H9 (cell line): ENCODE measurements around the gene OR52N5. TPM values are rescaled to one million over a fixed set of nuclear protein-coding genes. Genes with fewer than 3 reads are reported as not detected.

Source experiments
- DNase-seq: peaks from one replicate; pipeline ENCODE4 v3.0.0-alpha.2; 2017
- H2AFZ ChIP-seq: one replicate; pipeline ENCODE4 v1.6.1; 2013; ENCODE audit warnings: mild to moderate bottlenecking, low read length, control low read depth, moderate library complexity
- H2AK5ac ChIP-seq: 2 replicates; pipeline ENCODE4 v1.6.1; 2013; ENCODE audit warnings: low read length, control low read depth, mixed read lengths; ENCODE audit not compliant: insufficient read length
- H2BK120ac ChIP-seq: one replicate; pipeline ENCODE4 v1.6.1; 2013; ENCODE audit warnings: low read depth, mild to moderate bottlenecking, low read length, control low read depth, inconsistent platforms; ENCODE audit not compliant: poor library complexity, severe bottlenecking
- H2BK12ac ChIP-seq: 2 replicates; pipeline ENCODE4 v1.6.1; 2013; ENCODE audit warnings: low read length, control low read depth, mixed read lengths, low read depth; ENCODE audit not compliant: insufficient read length
- H2BK15ac ChIP-seq: 2 replicates; pipeline ENCODE4 v1.6.1; 2013; ENCODE audit warnings: low read depth, low read length, control low read depth
- H2BK20ac ChIP-seq: one replicate; pipeline ENCODE4 v1.6.1; 2013; ENCODE audit warnings: low read depth, mild to moderate bottlenecking, low read length, control low read depth, inconsistent platforms; ENCODE audit not compliant: poor library complexity, severe bottlenecking
- H2BK5ac ChIP-seq: 2 replicates; pipeline ENCODE4 v1.6.1; 2013; ENCODE audit warnings: low read length, control low read depth, mixed read lengths; ENCODE audit not compliant: insufficient read length
- H3K14ac ChIP-seq: 2 replicates; pipeline ENCODE4 v1.6.1; 2013; ENCODE audit warnings: low read length, control low read depth; ENCODE audit not compliant: insufficient read depth
- H3K18ac ChIP-seq: 2 replicates; pipeline ENCODE4 v1.6.1; 2013; ENCODE audit warnings: low read depth, mild to moderate bottlenecking, mixed read lengths, low read length, control low read depth; ENCODE audit not compliant: insufficient read length
- H3K23ac ChIP-seq: 2 replicates; pipeline ENCODE4 v1.6.1; 2013; ENCODE audit warnings: low read length, control low read depth, mixed read lengths, low read depth; ENCODE audit not compliant: insufficient read length
- H3K23me2 ChIP-seq: 2 replicates; pipeline ENCODE4 v1.6.1; 2013; ENCODE audit warnings: low read depth, mild to moderate bottlenecking, mixed read lengths, low read length, control low read depth; ENCODE audit not compliant: insufficient read length, poor library complexity, severe bottlenecking
- H3K27ac ChIP-seq: 2 replicates; pipeline ENCODE4 v1.5.1; 2013; ENCODE audit warnings: low read length, control low read depth, mixed read lengths, low read depth; ENCODE audit not compliant: insufficient read length
- H3K27me3 ChIP-seq: 2 replicates; pipeline ENCODE4 v1.6.1; 2013; ENCODE audit warnings: low read length, control low read depth, inconsistent platforms; ENCODE audit not compliant: insufficient read depth
- H3K4ac ChIP-seq: 2 replicates; pipeline ENCODE4 v1.6.1; 2013; ENCODE audit warnings: low read depth, mild to moderate bottlenecking, control low read depth, inconsistent platforms, low read length, moderate library complexity
- H3K4me1 ChIP-seq: 2 replicates; pipeline ENCODE4 v1.6.1; 2013; ENCODE audit warnings: low read length, control low read depth, inconsistent platforms; ENCODE audit not compliant: insufficient read depth
- H3K4me2 ChIP-seq: 2 replicates; pipeline ENCODE4 v1.6.1; 2013; ENCODE audit warnings: low read length, control low read depth, mixed read lengths; ENCODE audit not compliant: insufficient read length, insufficient read depth
- H3K56ac ChIP-seq: 2 replicates; pipeline ENCODE4 v1.6.1; 2013; ENCODE audit warnings: low read depth, mild to moderate bottlenecking, mixed read lengths, low read length, control low read depth; ENCODE audit not compliant: insufficient read length
- H3K79me1 ChIP-seq: 2 replicates; pipeline ENCODE4 v1.6.1; 2013; ENCODE audit warnings: low read depth, mild to moderate bottlenecking, moderate library complexity, low read length, control low read depth, inconsistent platforms; ENCODE audit not compliant: insufficient read depth, poor library complexity, severe bottlenecking
- H3K79me2 ChIP-seq: 2 replicates; pipeline ENCODE4 v1.6.1; 2013; ENCODE audit warnings: low read length, control low read depth, inconsistent platforms; ENCODE audit not compliant: insufficient read depth
- H3K9ac ChIP-seq: 2 replicates; pipeline ENCODE4 v1.6.1; 2013; ENCODE audit warnings: low read length, control low read depth, mixed read lengths; ENCODE audit not compliant: insufficient read length; ENCODE audit errors: extremely low read depth
- H3K9me3 ChIP-seq: one replicate; pipeline ENCODE4 v1.6.1; 2013; ENCODE audit warnings: low read depth, low read length, inconsistent platforms; ENCODE audit not compliant: control insufficient read depth
- H3T11ph ChIP-seq: one replicate; pipeline ENCODE4 v1.6.1; 2013; ENCODE audit warnings: mild to moderate bottlenecking, low read length, control low read depth, inconsistent platforms
- H4K20me1 ChIP-seq: one replicate; pipeline ENCODE4 v1.6.1; 2013; ENCODE audit not compliant: control insufficient read depth, insufficient read length, insufficient read depth
- H4K5ac ChIP-seq: 2 replicates; pipeline ENCODE4 v1.6.1; 2013; ENCODE audit warnings: low read depth, mild to moderate bottlenecking, mixed read lengths, low read length, control low read depth; ENCODE audit not compliant: insufficient read length
- H4K8ac ChIP-seq: replicated peaks from 2 replicates; pipeline ENCODE4 v1.6.1; 2013; ENCODE audit warnings: low read length, control low read depth, mixed read lengths, low read depth; ENCODE audit not compliant: insufficient read length
- H4K91ac ChIP-seq: 2 replicates; pipeline ENCODE4 v1.6.1; 2013; ENCODE audit warnings: low read depth, mild to moderate bottlenecking, moderate library complexity, mixed read lengths, low read length, control low read depth; ENCODE audit not compliant: insufficient read length
- H3K27ac Mint-ChIP-seq, 3 experiments: 2 replicates in 2 of 3; 3 replicates in 1 of 3; pipeline ENCODE4 v1.8.0; 2020 to 2021; ENCODE audit warnings: mixed read lengths in 3 of 3, mild to moderate bottlenecking in 1 of 3, moderate library complexity in 1 of 3
- H3K27me3 Mint-ChIP-seq: 2 replicates; pipeline ENCODE4 v1.8.0; 2021; ENCODE audit warnings: low read depth, mild to moderate bottlenecking, moderate library complexity, mixed read lengths
- H3K36me3 Mint-ChIP-seq, 3 experiments: 2 replicates in 2 of 3; 3 replicates in 1 of 3; pipeline ENCODE4 v1.8.0; 2020 to 2021; ENCODE audit warnings: low read depth in 3 of 3, mixed read lengths in 3 of 3; ENCODE audit not compliant: insufficient read depth in 1 of 3
- H3K4me1 Mint-ChIP-seq, 2 experiments: 2 replicates each; pipeline ENCODE4 v1.8.0; 2020; ENCODE audit warnings: mixed read lengths in 2 of 2
- H3K4me3 Mint-ChIP-seq, 2 experiments: 2 replicates in 1 of 2; 3 replicates in 1 of 2; pipeline ENCODE4 v1.8.0; 2020 to 2021; ENCODE audit warnings: mild to moderate bottlenecking in 2 of 2, mixed read lengths in 2 of 2, moderate library complexity in 1 of 2
- H3K9me3 Mint-ChIP-seq, 2 experiments: 2 replicates in 1 of 2; 3 replicates in 1 of 2; pipeline ENCODE4 v1.8.0; 2020; ENCODE audit warnings: mild to moderate bottlenecking in 2 of 2, mixed read lengths in 2 of 2, moderate library complexity in 1 of 2
- CTCF ChIP-seq: fragments of 200-600 bp; sonication (generic); conservative IDR thresholded peaks from 3 replicates; pipeline ENCODE4 v1.8.0; 2021; ENCODE audit warnings: antibody characterized with exemption, mild to moderate bottlenecking
- WGBS: extraction: QIAGEN DNeasy Blood & Tissue Kit; methylation state at CpG from one replicate; pipeline ENCODE4 v1.1.7; 2013; ENCODE audit warnings: missing lambda C conversion rate, low lambda C conversion rate, mixed read lengths; ENCODE audit not compliant: insufficient read length; ENCODE audit errors: extremely low coverage; 5-methylcytosine and 5-hydroxymethylcytosine counted together
- total RNA-seq: library from RNA; stranded (reverse); gene quantifications from 2 replicates; pipeline ENCODE4 v1.2.1, GENCODE V29; 2021

OR52N5 gene
- total RNA-seq, 1 experiment from 2014 or later: not detected

GRCh38 chr11:5791165-5791564 lies 8.0 kb upstream of the OR52N5 start, which contains the start of gene OR52N1:
OR52N1 (minus strand) TSS chr11:5791265; CDS start chr11:5788816, 2,449 bp downstream.
- no peak within 1 kb of the TSS for H2AK5ac ChIP-seq
- no peak within 1 kb of the TSS for H3K23ac ChIP-seq
- H3T11ph ChIP-seq: no peak within 1 kb of the TSS
- H3K14ac ChIP-seq: no peak within 1 kb of the TSS
- H4K5ac ChIP-seq: no peak within 1 kb of the TSS
- H3K27me3 ChIP-seq: no peaks in the 10 kb centered on the region
- H2BK5ac ChIP-seq: no peak within 1 kb of the TSS
- no peak within 1 kb of the TSS for H2BK12ac ChIP-seq
- no peaks in the 10 kb centered on the region for H3K27me3 Mint-ChIP-seq
- H2AFZ ChIP-seq: no peak within 1 kb of the TSS
- H3K18ac ChIP-seq: no peak within 1 kb of the TSS
- WGBS: no CpG with 5 or more reads among the region's 3 CpGs
- no peaks in the 10 kb centered on the region for H4K20me1 ChIP-seq
- H3K27ac Mint-ChIP-seq: no peak within 1 kb of the TSS
- TF ChIP-seq CTCF: no peak
- H3K36me3 Mint-ChIP-seq: no peaks in the 10 kb centered on the region
- no peaks in the 10 kb centered on the region for H3K4me1 ChIP-seq
- no peak within 1 kb of the TSS for H3K27ac ChIP-seq
- no peak within 1 kb of the TSS for H3K4ac ChIP-seq
- no peaks in the 10 kb centered on the region for H3K9me3 ChIP-seq
- H3K4me3 Mint-ChIP-seq: no peak within 1 kb of the TSS
- H2BK20ac ChIP-seq: no peak within 1 kb of the TSS
- DNase-seq: no peak
- no peak within 1 kb of the TSS for H2BK15ac ChIP-seq
- no peak within 1 kb of the TSS for H3K56ac ChIP-seq
- H3K9ac ChIP-seq: no peak within 1 kb of the TSS
- no peak within 1 kb of the TSS for H4K8ac ChIP-seq
- no peak within 1 kb of the TSS for H3K4me2 ChIP-seq
- H3K79me2 ChIP-seq: no peaks in the 10 kb centered on the region
- no peak within 1 kb of the TSS for H4K91ac ChIP-seq
- H3K79me1 ChIP-seq: no peaks in the 10 kb centered on the region
- no peak within 1 kb of the TSS for H2BK120ac ChIP-seq
- H3K4me1 Mint-ChIP-seq: no peaks in the 10 kb centered on the region
- no peaks in the 10 kb centered on the region for H3K23me2 ChIP-seq
- H3K9me3 Mint-ChIP-seq: no peaks in the 10 kb centered on the region
